ENCODE measurements around the gene FNBP1.

Gene FNBP1

GRCh38 chr9:129851821-129852220 lies 191.2 kb downstream of the FNBP1 start:
- no peak for TF ChIP-seq ZNF157 (tag by site-specific recombination; IDR thresholded peaks at IDR 0.05)
- TF ChIP-seq ZIC2 (tag by site-specific recombination; IDR thresholded peaks at IDR 0.05): peak; percentile 48
- peaks cover 0 to 43% of the 10 kb centered on the region in 2 experiments; a peak in 2 of 3 replicates for H3K36me3 ChIP-seq (ENCODE audit: control insufficient read depth in 2 of 2, insufficient read depth in 1 of 2, low read length in 2 of 2)
- CTCF ChIA-PET: no interaction called here

GRCh38 chr9:129850821-129851550 lies 192.0 kb downstream of the FNBP1 start:
- no peaks in the 10 kb centered on the region for H3K9me3 ChIP-seq (ENCODE audit: control insufficient read depth, insufficient read depth, low read depth, low read length)
- ChIA-PET POLR2A (interaction anchor here (0.7 kb wide), 1 partner anchor 30 kb away, joined by 5 read pairs; no protein-coding TSS in a partner anchor), CTCF (interaction anchor here (0.6 to 1.1 kb wide), 3 partner anchors 34 to 475 kb away, joined by 3 read pairs; no protein-coding TSS in a partner anchor)
- no peak for TF ChIP-seq ZNF16 (tag by site-specific recombination; IDR thresholded peaks at IDR 0.05; ENCODE audit: low read depth)
- peak; percentile 76 for TF ChIP-seq ZNF529 (tag by site-specific recombination; IDR thresholded peaks at IDR 0.05; ENCODE audit: insufficient replicate concordance)
- no peaks in the 10 kb centered on the region for H3K4me1 ChIP-seq (ENCODE audit: control insufficient read depth, insufficient read depth, low read length)
- H3K36me3 ChIP-seq (ENCODE audit: control insufficient read depth in 2 of 2, insufficient read depth in 1 of 2, low read length in 2 of 2): peaks cover 0 to 40% of the 10 kb centered on the region in 2 experiments; a peak in 2 of 3 replicates
- H3K4me3 ChIP-seq (ENCODE audit: low read depth, low read length): no peak overlapping the region
- no peak overlapping the region for H3K27ac ChIP-seq (ENCODE audit: extremely low read depth, low read depth, low read length)

More at GRCh38 chr9:129851821-129852220, 191.2 kb downstream of the FNBP1 start:
- H3K27ac ChIP-seq (ENCODE audit: extremely low read depth, low read depth, low read length): no peak overlapping the region
- H3K4me3 ChIP-seq (ENCODE audit: low read depth, low read length): no peak overlapping the region
- no peaks in the 10 kb centered on the region for H3K9me3 ChIP-seq (ENCODE audit: control insufficient read depth, insufficient read depth, low read depth, low read length)
- POLR2A ChIA-PET: no interaction called here
- H3K4me1 ChIP-seq (ENCODE audit: control insufficient read depth, insufficient read depth, low read length): no peaks in the 10 kb centered on the region

DNA sequence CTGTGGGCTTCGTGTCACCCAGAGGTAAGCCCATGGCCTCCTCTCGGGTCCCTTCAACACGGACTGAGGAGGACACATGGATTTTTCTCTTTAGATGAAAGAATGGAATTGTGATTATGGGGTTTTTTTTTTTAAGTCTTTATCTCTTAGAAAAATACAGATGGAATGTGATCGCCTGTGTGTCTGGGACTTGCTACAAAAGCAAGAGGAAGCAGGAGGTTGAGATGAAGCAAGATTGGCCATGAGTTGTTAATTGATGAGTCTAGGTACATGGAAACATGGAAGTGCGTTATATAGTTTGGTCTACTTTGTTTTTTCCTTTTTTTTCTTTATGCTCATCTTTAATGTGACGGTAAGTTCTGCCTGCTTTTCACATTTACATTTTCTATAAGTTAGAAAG lies 193.1 kb downstream of the FNBP1 start:
- ChIA-PET POLR2A (interaction anchor here (1.5 kb wide), 1 partner anchor 10 kb away, joined by 3 read pairs; no protein-coding TSS in a partner anchor), CTCF (no interaction called here)
- TF ChIP-seq ZNF768 (tag by site-specific recombination; IDR thresholded peaks at IDR 0.05) (no peak), OVOL3 (tag by site-specific recombination; IDR thresholded peaks at IDR 0.05) (no peak), ZNF423 (tag by site-specific recombination; IDR thresholded peaks at IDR 0.05) (no peak), GFI1B (tag by site-specific recombination; IDR thresholded peaks at IDR 0.05) (no peak), BCL11A (tag by site-specific recombination; IDR thresholded peaks at IDR 0.05; ENCODE audit: low read depth) (no peak), ZFHX2 (tag by site-specific recombination; conservative IDR thresholded peaks at IDR 0.05) (no peak), ZNF48 (tag by site-specific recombination; IDR thresholded peaks at IDR 0.05) (no peak), ZNF792 (tag by site-specific recombination; IDR thresholded peaks at IDR 0.05) (no peak), HOXA7 (CRISPR knock-in tag; IDR thresholded peaks at IDR 0.05; ENCODE audit: borderline replicate concordance) (no peak), MYNN (tag by site-specific recombination; IDR thresholded peaks at IDR 0.05; ENCODE audit: borderline replicate concordance) (no peak), ZNF560 (tag by site-specific recombination; IDR thresholded peaks at IDR 0.05; ENCODE audit: borderline replicate concordance) (no peak), ZNF629 (tag by site-specific recombination; IDR thresholded peaks at IDR 0.05) (no peak)
- TF ChIP-seq, protein P1, sequence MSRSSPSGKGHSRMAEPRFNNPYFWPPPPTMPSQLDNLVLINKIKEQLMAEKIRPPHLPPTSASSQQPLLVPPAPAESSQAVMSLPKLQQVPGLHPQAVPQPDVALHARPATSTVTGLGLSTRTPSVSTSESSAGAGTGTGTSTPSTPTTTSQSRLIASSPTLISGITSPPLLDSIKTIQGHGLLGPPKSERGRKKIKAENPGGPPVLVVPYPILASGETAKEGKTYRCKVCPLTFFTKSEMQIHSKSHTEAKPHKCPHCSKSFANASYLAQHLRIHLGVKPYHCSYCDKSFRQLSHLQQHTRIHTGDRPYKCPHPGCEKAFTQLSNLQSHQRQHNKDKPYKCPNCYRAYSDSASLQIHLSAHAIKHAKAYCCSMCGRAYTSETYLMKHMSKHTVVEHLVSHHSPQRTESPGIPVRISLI (tag by site-specific recombination; IDR thresholded peaks at IDR 0.05): no peak
- H3K9me3 ChIP-seq (ENCODE audit: control insufficient read depth, insufficient read depth, low read depth, low read length): no peaks in the 10 kb centered on the region
- no peaks in the 10 kb centered on the region for H3K4me1 ChIP-seq (ENCODE audit: control insufficient read depth, insufficient read depth, low read length)
- H3K36me3 ChIP-seq (ENCODE audit: control insufficient read depth in 2 of 2, insufficient read depth in 1 of 2, low read length in 2 of 2): peaks cover 0 to 34% of the 10 kb centered on the region in 2 experiments; a peak in 2 of 3 replicates
- no peak overlapping the region for H3K27ac ChIP-seq (ENCODE audit: extremely low read depth, low read depth, low read length)
- H3K4me3 ChIP-seq (ENCODE audit: low read depth, low read length): no peak overlapping the region
